Erythroblast (primary cell): ENCODE data around the gene BEST4.

Experiments used
- GATA1 ChIP-seq: IDR thresholded peaks from 2 replicates; pipeline ENCODE4 v1.6.1; 2011; ENCODE audit warnings: low read depth, mild to moderate bottlenecking, control low read depth, low read length, moderate library complexity
- POLR2A ChIP-seq: IDR thresholded peaks from 2 replicates; pipeline ENCODE4 v1.6.1; 2011; ENCODE audit warnings: mild to moderate bottlenecking, low read length

DNA sequence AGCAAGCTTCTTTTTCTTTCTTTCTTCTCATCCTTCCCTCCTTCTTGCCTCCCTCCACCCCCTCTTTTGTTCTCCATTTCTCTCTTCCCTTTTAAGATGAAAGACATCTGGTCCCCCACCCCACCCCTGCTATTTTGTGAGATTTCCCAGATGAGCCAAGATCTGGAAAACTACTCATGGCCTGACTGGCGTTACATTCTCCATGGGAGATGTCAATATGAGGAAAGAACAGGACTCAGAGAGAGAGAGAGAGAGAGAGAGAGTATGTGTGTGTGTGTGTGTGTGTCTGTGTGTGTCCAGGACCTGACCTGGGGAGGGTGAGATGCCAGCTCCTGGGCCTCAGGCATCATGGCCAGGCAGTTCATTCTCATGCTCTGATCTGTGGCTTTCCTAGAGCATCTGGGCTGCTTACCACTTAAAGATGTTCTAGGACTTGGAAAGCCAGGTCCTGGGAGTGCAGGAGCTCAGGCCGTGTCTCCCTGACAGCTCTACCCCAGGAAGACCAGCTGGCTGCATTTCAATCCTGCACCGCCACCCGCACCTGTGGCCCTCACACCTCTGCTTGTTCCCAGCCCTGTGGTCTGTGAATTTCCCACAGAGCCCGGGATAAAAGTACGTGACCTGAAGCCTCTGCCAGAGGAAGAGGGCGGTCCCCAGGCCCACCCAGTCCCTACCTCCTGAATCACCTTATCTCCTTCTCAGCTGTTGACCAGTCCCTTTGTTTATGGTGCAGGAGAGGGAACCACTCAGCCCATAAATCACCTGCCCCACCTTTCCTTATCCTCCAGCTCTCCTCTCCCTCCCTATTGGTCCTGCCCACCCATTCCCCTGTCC, 3.2 kb upstream of the BEST4 start:
- TF ChIP-seq POLR2A (no peak), GATA1 (no peak)
